Measurements from ENCODE around the gene SCUBE2. TPM values are rescaled to one million over a fixed set of nuclear protein-coding genes. Genes with fewer than 3 reads are reported as not detected.

SCUBE2 gene
- total and polyA plus RNA-seq, 8 donors = 1.7 to 37.1 (median 21.8) TPM

- peaks cover 27 to 44% (median 37%) of the 10 kb centered on the region in 4 donors for H3K4me1 ChIP-seq
- intact Hi-C loops (cut with DNase I; ENCODE audit: low total_unique reads) = loop anchor here (5.0 kb wide), 1 partner anchor 122 kb away; no protein-coding TSS in a partner anchor
- H3K27me3 ChIP-seq = no peaks in the 10 kb centered on the region
- DNase-seq = peak; percentile 54 to 70
- peaks cover 13 to 57% (median 48%) of the 10 kb centered on the region in 4 donors for H3K36me3 ChIP-seq
- H3K27ac ChIP-seq = peak overlapping the region; percentile 67 to 81 (median 78)
- peak in 2 of 3 donors; percentile 24 to 84 for TF ChIP-seq POLR2AphosphoS5 (IDR thresholded peaks at IDR 0.05)
- no peak for TF ChIP-seq CTCF (IDR thresholded peaks at IDR 0.05)
- TF ChIP-seq EP300 (IDR thresholded peaks at IDR 0.05) = no peak
- no peak for TF ChIP-seq POLR2A (IDR thresholded peaks at IDR 0.05)
- no peak overlapping the region for H3K4me3 ChIP-seq
- 36 to 46% (median 41%) methylated on average over 18 of the region's 18 CpGs for WGBS, 5 donors
- no peaks in the 10 kb centered on the region for H3K9me3 ChIP-seq
Measured at GRCh38 chr11:9138612-9139579, 47.5 kb upstream of the SCUBE2 start.

DNA sequence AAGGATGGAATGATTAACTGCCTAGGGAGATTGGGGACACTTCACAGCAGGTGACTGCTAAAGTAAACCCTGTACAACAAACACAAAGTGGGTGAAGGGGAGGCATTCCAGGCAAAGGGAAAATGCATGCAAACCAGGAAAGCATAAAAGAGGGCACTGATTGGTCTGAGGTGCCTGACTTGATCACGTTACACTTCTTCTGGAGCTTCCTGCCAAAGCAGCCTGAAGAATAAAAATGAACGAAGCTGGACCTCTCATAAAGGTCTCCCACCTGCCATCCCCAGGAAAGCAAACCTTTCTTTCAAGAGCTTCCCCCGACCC, 46.7 kb upstream of the SCUBE2 start:
- intact Hi-C loops (cut with DNase I; ENCODE audit: low total_unique reads) = loop anchor here (5.0 kb wide), 1 partner anchor 121 kb away; no protein-coding TSS in a partner anchor
- H3K4me3 ChIP-seq = no peak overlapping the region
- H3K4me1 ChIP-seq = peaks cover 27 to 44% (median 37%) of the 10 kb centered on the region in 4 donors
- WGBS, 5 donors = 42 to 61% (median 57%) methylated on average over 3 of the region's 3 CpGs
- H3K27ac ChIP-seq = peak overlapping the region; percentile 8 to 81 (median 78)
- TF ChIP-seq EP300 (IDR thresholded peaks at IDR 0.05) (no peak), CTCF (IDR thresholded peaks at IDR 0.05) (no peak), POLR2A (IDR thresholded peaks at IDR 0.05) (no peak), POLR2AphosphoS5 (IDR thresholded peaks at IDR 0.05) (no peak)
- H3K36me3 ChIP-seq = peaks cover 9 to 49% (median 40%) of the 10 kb centered on the region in 4 donors
- no peaks in the 10 kb centered on the region for H3K27me3 ChIP-seq
- H3K9me3 ChIP-seq = no peaks in the 10 kb centered on the region
- DNase-seq = no peak

DNA sequence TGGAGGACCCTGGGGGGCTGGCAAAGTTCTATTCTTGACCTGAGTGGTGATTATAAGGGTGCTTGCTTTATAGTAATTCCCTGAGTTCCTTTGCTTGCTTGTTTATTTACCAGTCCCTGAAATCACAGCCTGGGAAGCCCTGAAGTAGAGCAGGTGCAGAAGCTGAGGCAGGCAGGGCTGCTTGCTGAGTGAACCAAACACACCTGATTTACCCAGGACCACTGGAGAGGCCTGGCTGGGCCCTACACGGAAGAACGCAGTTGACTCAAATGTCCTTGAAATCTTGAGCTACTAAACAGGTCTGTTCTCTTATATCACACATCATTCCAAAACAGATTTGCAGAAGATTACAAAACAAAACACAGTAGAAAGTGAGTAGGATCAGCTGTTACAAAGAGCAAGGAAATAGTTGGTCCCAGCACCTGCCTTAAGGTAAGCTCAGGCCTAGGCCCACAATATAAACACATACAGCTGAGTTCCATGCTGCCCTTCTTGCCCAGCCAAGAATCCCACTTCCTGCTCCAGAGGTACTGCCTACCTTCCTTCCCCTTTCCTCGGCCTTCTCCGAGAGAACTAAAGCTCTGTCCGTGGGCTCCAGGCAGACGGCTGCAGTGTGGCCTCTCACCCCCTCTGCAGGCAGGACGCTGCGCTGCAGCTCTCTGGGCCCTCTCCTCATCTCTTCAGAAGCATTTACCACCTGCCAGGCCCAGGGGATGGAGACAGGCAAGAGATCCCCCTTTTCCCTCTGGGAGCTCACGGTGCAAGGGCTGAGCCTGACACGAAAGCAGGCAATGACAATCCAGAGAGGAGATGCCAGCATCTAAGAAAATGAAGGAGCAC, 46.1 kb upstream of the SCUBE2 start:
- DNase-seq = peak; percentile 84 to 93
- 11 to 17% (median 14%) methylated on average over 9 to 10 of the region's 10 CpGs for WGBS, 5 donors
- intact Hi-C loops (cut with DNase I; ENCODE audit: low total_unique reads) = loop anchor here (5.0 kb wide), 1 partner anchor 120 kb away; no protein-coding TSS in a partner anchor

More for the DNA sequence above, 46.1 kb upstream of the SCUBE2 start:
- no peak for TF ChIP-seq POLR2A (IDR thresholded peaks at IDR 0.05)
- TF ChIP-seq EP300 (IDR thresholded peaks at IDR 0.05) = no peak
- TF ChIP-seq CTCF (IDR thresholded peaks at IDR 0.05) = peak in 5 of 7 experiments; percentile 85 to 97 (median 94)
- peak in 1 of 3 donors; percentile 63 for TF ChIP-seq POLR2AphosphoS5 (IDR thresholded peaks at IDR 0.05)
- H3K27me3 ChIP-seq = no peaks in the 10 kb centered on the region
- H3K4me3 ChIP-seq = no peak overlapping the region
- H3K36me3 ChIP-seq = peaks cover 9 to 43% (median 35%) of the 10 kb centered on the region in 4 donors
- no peaks in the 10 kb centered on the region for H3K9me3 ChIP-seq
- peak overlapping the region; percentile 57 to 81 (median 78) for H3K27ac ChIP-seq
- peaks cover 27 to 44% (median 37%) of the 10 kb centered on the region in 4 donors for H3K4me1 ChIP-seq
